DOHH2 (cell line): Measurements from ENCODE around the gene TGFB2.

ENCODE experiments used
- CTCF ChIP-seq: fragments of 200-600 bp; sonication (generic); IDR thresholded peaks from one replicate; pipeline ENCODE4 v1.5.1; 2014; ENCODE audit warnings: antibody characterized with exemption, mild to moderate bottlenecking, low read depth, low read length; ENCODE audit not compliant: poor library complexity, severe bottlenecking
- EZH2phosphoT487 ChIP-seq: fragments of 200-600 bp; sonication (generic); IDR thresholded peaks from 2 replicates; pipeline ENCODE4 v1.6.1; 2017; ENCODE audit warnings: borderline replicate concordance, mild to moderate bottlenecking, antibody characterized with exemption, low read length, moderate library complexity, mixed read lengths

- TF ChIP-seq CTCF: no peak
- no peak for TF ChIP-seq EZH2phosphoT487
Observed at GRCh38 chr1:218336328-218336727, 8.8 kb upstream of the TGFB2 start.
